B cell (primary cell): Measurements from ENCODE around the gene ADAMTS10.

Source experiments
- EZH2 ChIP-seq: IDR thresholded peaks from 2 replicates; pipeline ENCODE4 v1.6.1; 2012; ENCODE audit warnings: borderline replicate concordance, low read depth, mild to moderate bottlenecking, moderate library complexity, low read length; ENCODE audit not compliant: insufficient read depth, poor library complexity, severe bottlenecking
- TF ChIP-seq, protein P1 (sequence below): fragments of 200-600 bp; IDR thresholded peaks from one replicate; pipeline ENCODE4 v1.8.0; 2022; ENCODE audit warnings: antibody characterized with exemption, mild to moderate bottlenecking

GRCh38 chr19:8578642-8579265, 31.8 kb downstream of the ADAMTS10 start:
- TF ChIP-seq, protein P1, sequence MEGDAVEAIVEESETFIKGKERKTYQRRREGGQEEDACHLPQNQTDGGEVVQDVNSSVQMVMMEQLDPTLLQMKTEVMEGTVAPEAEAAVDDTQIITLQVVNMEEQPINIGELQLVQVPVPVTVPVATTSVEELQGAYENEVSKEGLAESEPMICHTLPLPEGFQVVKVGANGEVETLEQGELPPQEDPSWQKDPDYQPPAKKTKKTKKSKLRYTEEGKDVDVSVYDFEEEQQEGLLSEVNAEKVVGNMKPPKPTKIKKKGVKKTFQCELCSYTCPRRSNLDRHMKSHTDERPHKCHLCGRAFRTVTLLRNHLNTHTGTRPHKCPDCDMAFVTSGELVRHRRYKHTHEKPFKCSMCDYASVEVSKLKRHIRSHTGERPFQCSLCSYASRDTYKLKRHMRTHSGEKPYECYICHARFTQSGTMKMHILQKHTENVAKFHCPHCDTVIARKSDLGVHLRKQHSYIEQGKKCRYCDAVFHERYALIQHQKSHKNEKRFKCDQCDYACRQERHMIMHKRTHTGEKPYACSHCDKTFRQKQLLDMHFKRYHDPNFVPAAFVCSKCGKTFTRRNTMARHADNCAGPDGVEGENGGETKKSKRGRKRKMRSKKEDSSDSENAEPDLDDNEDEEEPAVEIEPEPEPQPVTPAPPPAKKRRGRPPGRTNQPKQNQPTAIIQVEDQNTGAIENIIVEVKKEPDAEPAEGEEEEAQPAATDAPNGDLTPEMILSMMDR: peak; percentile 98
- TF ChIP-seq EZH2: no peak
